ENCODE data around the gene MYOD1. TPM values are rescaled to one million over a fixed set of nuclear protein-coding genes. Genes with fewer than 3 reads are reported as not detected.

MYOD1 gene
- total RNA-seq, 2 donors from 2014 or later = 0.28 TPM; not detected in 1

GRCh38 chr11:17743808-17744119 is 24.4 kb downstream of the MYOD1 start:
- 86% methylated on average over 5 of the region's 5 CpGs for WGBS
- Histone ChIP-seq H3K27ac (no peak overlapping the region), H3K9me3 (no peaks in the 10 kb centered on the region), H3K4me1 (replicated peaks) (no peaks in the 10 kb centered on the region), H3K36me3 (no peaks in the 10 kb centered on the region), H3K4me3 (no peak overlapping the region), H3K27me3 (replicated peaks; ENCODE audit: insufficient read depth) (no peaks in the 10 kb centered on the region)
- DNase-seq (ENCODE audit: low spot score) = no peak
- intact Hi-C loops (cut with DNase I) = no loop called here
- no peak for TF ChIP-seq POLR2AphosphoS5 (IDR thresholded peaks at IDR 0.05)
- TF ChIP-seq POLR2A (IDR thresholded peaks at IDR 0.05) = no peak
- TF ChIP-seq, protein P1, sequence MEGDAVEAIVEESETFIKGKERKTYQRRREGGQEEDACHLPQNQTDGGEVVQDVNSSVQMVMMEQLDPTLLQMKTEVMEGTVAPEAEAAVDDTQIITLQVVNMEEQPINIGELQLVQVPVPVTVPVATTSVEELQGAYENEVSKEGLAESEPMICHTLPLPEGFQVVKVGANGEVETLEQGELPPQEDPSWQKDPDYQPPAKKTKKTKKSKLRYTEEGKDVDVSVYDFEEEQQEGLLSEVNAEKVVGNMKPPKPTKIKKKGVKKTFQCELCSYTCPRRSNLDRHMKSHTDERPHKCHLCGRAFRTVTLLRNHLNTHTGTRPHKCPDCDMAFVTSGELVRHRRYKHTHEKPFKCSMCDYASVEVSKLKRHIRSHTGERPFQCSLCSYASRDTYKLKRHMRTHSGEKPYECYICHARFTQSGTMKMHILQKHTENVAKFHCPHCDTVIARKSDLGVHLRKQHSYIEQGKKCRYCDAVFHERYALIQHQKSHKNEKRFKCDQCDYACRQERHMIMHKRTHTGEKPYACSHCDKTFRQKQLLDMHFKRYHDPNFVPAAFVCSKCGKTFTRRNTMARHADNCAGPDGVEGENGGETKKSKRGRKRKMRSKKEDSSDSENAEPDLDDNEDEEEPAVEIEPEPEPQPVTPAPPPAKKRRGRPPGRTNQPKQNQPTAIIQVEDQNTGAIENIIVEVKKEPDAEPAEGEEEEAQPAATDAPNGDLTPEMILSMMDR (IDR thresholded peaks at IDR 0.05) = no peak

GRCh38 chr11:17744151-17744940 is 25.0 kb downstream of the MYOD1 start:
- no peaks in the 10 kb centered on the region for H3K27me3 ChIP-seq (replicated peaks; ENCODE audit: insufficient read depth)
- H3K4me3 ChIP-seq = no peak overlapping the region
- no peak overlapping the region for H3K27ac ChIP-seq
- H3K9me3 ChIP-seq = no peaks in the 10 kb centered on the region
- WGBS = 70% methylated on average over 10 of the region's 10 CpGs
- H3K36me3 ChIP-seq = no peaks in the 10 kb centered on the region
- no peaks in the 10 kb centered on the region for H3K4me1 ChIP-seq (replicated peaks)
- no peak for DNase-seq (ENCODE audit: low spot score)
- TF ChIP-seq POLR2AphosphoS5 (IDR thresholded peaks at IDR 0.05) (no peak), POLR2A (IDR thresholded peaks at IDR 0.05) (no peak)
- TF ChIP-seq, protein P1 (IDR thresholded peaks at IDR 0.05) = no peak
- intact Hi-C loops (cut with DNase I) = no loop called here

DNA sequence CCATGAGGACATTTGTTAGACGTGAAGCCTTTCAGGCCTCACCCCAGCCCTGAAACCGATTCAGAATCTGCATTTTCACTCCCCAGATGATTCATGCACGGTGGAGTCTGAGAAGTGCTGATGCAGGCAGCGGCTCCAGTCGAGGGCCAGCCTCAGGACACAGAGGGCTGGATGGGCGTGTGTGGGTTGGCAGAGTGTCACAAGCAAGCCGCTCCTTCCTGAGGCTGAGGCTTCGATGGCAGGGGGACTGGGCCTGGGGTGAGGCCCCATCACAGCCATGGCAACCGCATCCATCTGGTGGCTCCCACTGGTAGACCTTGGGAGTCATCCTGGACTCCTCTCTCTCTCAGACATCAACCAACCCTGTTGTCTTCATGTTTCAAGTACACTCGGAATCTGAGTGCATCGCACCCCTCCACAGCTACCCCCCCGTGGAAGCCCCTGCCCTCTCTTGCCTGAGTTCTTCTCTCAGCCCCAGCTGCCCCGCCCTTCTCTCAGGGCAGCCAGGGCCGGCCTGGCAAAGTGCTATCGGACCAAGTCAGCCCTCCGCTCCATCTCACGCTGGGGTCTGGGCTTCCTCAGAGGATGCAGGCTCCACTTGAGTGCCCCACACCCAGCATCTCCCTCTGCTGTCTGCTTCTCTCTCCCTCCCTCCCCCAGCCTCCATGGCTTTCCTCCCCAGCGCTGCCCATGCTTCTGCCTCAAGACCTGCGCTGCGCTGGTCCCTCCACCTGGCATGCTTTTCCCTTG is 25.8 kb downstream of the MYOD1 start:
- Histone ChIP-seq H3K27ac (no peak overlapping the region), H3K4me1 (replicated peaks) (no peaks in the 10 kb centered on the region), H3K27me3 (replicated peaks; ENCODE audit: insufficient read depth) (no peaks in the 10 kb centered on the region), H3K9me3 (no peaks in the 10 kb centered on the region), H3K4me3 (no peak overlapping the region), H3K36me3 (no peaks in the 10 kb centered on the region)
- no peak for DNase-seq (ENCODE audit: low spot score)
- no peak for TF ChIP-seq POLR2AphosphoS5 (IDR thresholded peaks at IDR 0.05)
- no peak for TF ChIP-seq POLR2A (IDR thresholded peaks at IDR 0.05)
- TF ChIP-seq, protein P1 (IDR thresholded peaks at IDR 0.05) = no peak
- intact Hi-C loops (cut with DNase I) = no loop called here
- 87% methylated on average over 16 of the region's 20 CpGs for WGBS

DNA sequence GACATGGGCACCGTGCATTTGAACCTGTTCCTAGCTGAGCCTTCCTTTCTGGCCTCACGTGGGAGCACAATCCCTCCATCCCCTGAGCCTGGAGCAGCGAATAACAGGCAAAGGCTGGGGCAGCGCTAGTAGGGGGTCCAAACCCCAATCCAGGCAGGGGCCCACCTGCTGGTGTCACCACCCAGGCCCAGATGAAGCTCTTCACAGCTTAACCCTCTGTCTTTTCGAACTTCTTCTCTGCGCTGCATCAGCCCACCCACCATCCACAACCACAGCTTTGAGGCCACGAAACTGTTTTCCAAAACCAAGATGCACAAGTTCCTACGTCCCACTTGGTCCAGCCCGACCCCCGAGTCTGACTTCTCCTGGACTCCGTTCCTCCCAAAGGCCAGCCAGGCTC is 26.7 kb downstream of the MYOD1 start:
- 82% methylated on average over 11 of the region's 11 CpGs for WGBS
- intact Hi-C loops (cut with DNase I) = no loop called here
- H3K27ac ChIP-seq = no peak overlapping the region
- no peak for DNase-seq (ENCODE audit: low spot score)
- no peaks in the 10 kb centered on the region for H3K9me3 ChIP-seq
- H3K27me3 ChIP-seq (replicated peaks; ENCODE audit: insufficient read depth) = no peaks in the 10 kb centered on the region
- H3K4me1 ChIP-seq (replicated peaks) = no peaks in the 10 kb centered on the region
- no peak overlapping the region for H3K4me3 ChIP-seq
- TF ChIP-seq POLR2A (IDR thresholded peaks at IDR 0.05) = no peak
- TF ChIP-seq POLR2AphosphoS5 (IDR thresholded peaks at IDR 0.05) = no peak
- TF ChIP-seq, protein P1 (IDR thresholded peaks at IDR 0.05) = no peak
- no peaks in the 10 kb centered on the region for H3K36me3 ChIP-seq
